ENCODE data around the gene KDM6B. TPM values are rescaled to one million over a fixed set of nuclear protein-coding genes. Genes with fewer than 3 reads are reported as not detected.

Gene KDM6B
- total and polyA plus RNA-seq, 9 of the 15 experiments (the other 6 are each of a cell fraction or from before 2014, with no cell fraction given): 0.01 to 22.9 (median 2.2) TPM

DNA sequence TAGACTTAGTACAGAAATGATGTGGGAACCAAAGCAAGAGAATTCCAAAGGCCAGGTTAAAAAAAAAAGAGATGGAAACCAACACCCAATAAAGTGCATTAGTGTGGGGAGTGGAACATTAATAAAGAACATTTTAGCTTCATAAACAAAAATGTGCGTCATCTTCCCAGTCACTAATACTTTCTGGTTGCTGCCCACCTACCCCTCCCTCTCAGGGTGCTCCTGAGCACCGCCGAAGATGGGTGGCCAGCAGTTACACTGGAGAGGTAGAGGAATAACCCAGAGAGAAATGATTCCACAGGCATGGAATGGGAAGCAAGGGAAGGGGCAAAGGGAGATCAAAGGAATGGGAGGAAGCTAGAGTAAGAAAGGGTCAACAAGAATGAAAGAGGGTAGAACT lies 48.6 kb downstream of the KDM6B start (continued):
- no peak for TF ChIP-seq TEAD2 (tag; IDR thresholded peaks at IDR 0.05)
- TF ChIP-seq NCOR1 (IDR thresholded peaks at IDR 0.05): no peak
- no peak for TF ChIP-seq BRD9 (IDR thresholded peaks at IDR 0.05; ENCODE audit: low read depth, partially characterized antibody)
- TF ChIP-seq, protein P1, sequence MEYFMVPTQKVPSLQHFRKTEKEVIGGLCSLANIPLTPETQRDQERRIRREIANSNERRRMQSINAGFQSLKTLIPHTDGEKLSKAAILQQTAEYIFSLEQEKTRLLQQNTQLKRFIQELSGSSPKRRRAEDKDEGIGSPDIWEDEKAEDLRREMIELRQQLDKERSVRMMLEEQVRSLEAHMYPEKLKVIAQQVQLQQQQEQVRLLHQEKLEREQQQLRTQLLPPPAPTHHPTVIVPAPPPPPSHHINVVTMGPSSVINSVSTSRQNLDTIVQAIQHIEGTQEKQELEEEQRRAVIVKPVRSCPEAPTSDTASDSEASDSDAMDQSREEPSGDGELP (CRISPR knock-in tag; IDR thresholded peaks at IDR 0.05; ENCODE audit: borderline replicate concordance): no peak
- no peak for TF ChIP-seq SRSF9 (IDR thresholded peaks at IDR 0.05; ENCODE audit: borderline replicate concordance, low read depth, low read length)

Other genes starting within 250 kb of the KDM6B start
Only the 7 nearest of the 19 such genes appear.
- 0.32 TPM in 1 of 2 replicates, not detected in the other for gene TMEM88, start 20.8 kb downstream of the KDM6B start, total RNA-seq (2014; rRNA removed)
- gene TMEM88, start 20.8 kb downstream of the KDM6B start, total RNA-seq (2014; rRNA removed; fragmentation: Illumina TruSeq; extraction: Trizol): not detected in 2 replicates
- not detected in 2 replicates for gene TMEM88, start 20.8 kb downstream of the KDM6B start, total RNA-seq (2015; rRNA removed; fragmentation: Illumina TruSeq; extraction: Trizol)
- gene TMEM88, start 20.8 kb downstream of the KDM6B start, total RNA-seq (2021): 1.0 and 1.4 TPM in 2 replicates
- 0.12 and 0.13 TPM in 2 replicates for gene TMEM88, start 20.8 kb downstream of the KDM6B start, polyA plus RNA-seq (2011; rRNA removed)
- 0.42 TPM in 2 replicates for gene TMEM88, start 20.8 kb downstream of the KDM6B start, polyA plus RNA-seq (2014; fragmentation: Illumina TruSeq; extraction: Trizol)
- gene TMEM88, start 20.8 kb downstream of the KDM6B start, polyA plus RNA-seq (2014; fragmentation: Nextera tagmentation; extraction: Ambion mirVana): under 1 TPM in 1 of 2 experiments, not detected in 1; 0.10 TPM
- 0.40 TPM in 1 of 2 replicates, not detected in the other for gene TMEM88, start 20.8 kb downstream of the KDM6B start, polyA plus RNA-seq (2014; rRNA removed)
- 99.8 TPM in 2 replicates for gene NAA38, start 23.3 kb downstream of the KDM6B start, total RNA-seq (2014; rRNA removed)
- 13.3 and 16.4 TPM in 2 replicates for gene NAA38, start 23.3 kb downstream of the KDM6B start, total RNA-seq (2014; rRNA removed; fragmentation: Illumina TruSeq; extraction: Trizol)
- gene NAA38, start 23.3 kb downstream of the KDM6B start, total RNA-seq (2015; rRNA removed; fragmentation: Illumina TruSeq; extraction: Trizol): 52.6 and 57.3 TPM in 2 replicates
- gene NAA38, start 23.3 kb downstream of the KDM6B start, total RNA-seq (2021): 54.7 and 61.2 TPM in 2 replicates
- gene NAA38, start 23.3 kb downstream of the KDM6B start, polyA plus RNA-seq (2011; rRNA removed): 34.5 and 39.9 TPM in 2 replicates
- 19.1 and 32.8 TPM in 2 replicates for gene NAA38, start 23.3 kb downstream of the KDM6B start, polyA plus RNA-seq (2014; fragmentation: Illumina TruSeq; extraction: Trizol)
- 10 to 100 TPM; 70.4 to 90.4 TPM for gene NAA38, start 23.3 kb downstream of the KDM6B start, polyA plus RNA-seq (2014; fragmentation: Nextera tagmentation; extraction: Ambion mirVana)
- gene NAA38, start 23.3 kb downstream of the KDM6B start, polyA plus RNA-seq (2014; rRNA removed): 87.3 and 104 TPM in 2 replicates
- gene CYB5D1, start 23.8 kb downstream of the KDM6B start, total RNA-seq (2014; rRNA removed): 4.7 and 6.0 TPM in 2 replicates
- 5.7 and 5.8 TPM in 2 replicates for gene CYB5D1, start 23.8 kb downstream of the KDM6B start, total RNA-seq (2014; rRNA removed; fragmentation: Illumina TruSeq; extraction: Trizol)
- gene CYB5D1, start 23.8 kb downstream of the KDM6B start, total RNA-seq (2015; rRNA removed; fragmentation: Illumina TruSeq; extraction: Trizol): 6.4 and 7.6 TPM in 2 replicates
- 6.9 and 7.8 TPM in 2 replicates for gene CYB5D1, start 23.8 kb downstream of the KDM6B start, total RNA-seq (2021)
- gene CYB5D1, start 23.8 kb downstream of the KDM6B start, polyA plus RNA-seq (2011; rRNA removed): 4.2 and 7.2 TPM in 2 replicates
- 7.3 and 7.9 TPM in 2 replicates for gene CYB5D1, start 23.8 kb downstream of the KDM6B start, polyA plus RNA-seq (2014; fragmentation: Illumina TruSeq; extraction: Trizol)
- gene CYB5D1, start 23.8 kb downstream of the KDM6B start, polyA plus RNA-seq (2014; fragmentation: Nextera tagmentation; extraction: Ambion mirVana): 1 to 10 TPM; 2.4 to 5.7 TPM
- 4.8 and 7.5 TPM in 2 replicates for gene CYB5D1, start 23.8 kb downstream of the KDM6B start, polyA plus RNA-seq (2014; rRNA removed)
- 34.8 and 36.7 TPM in 2 replicates for gene CHD3, start 54.6 kb downstream of the KDM6B start, total RNA-seq (2014; rRNA removed)
- 14.6 and 15.2 TPM in 2 replicates for gene CHD3, start 54.6 kb downstream of the KDM6B start, total RNA-seq (2014; rRNA removed; fragmentation: Illumina TruSeq; extraction: Trizol)
- 19.8 and 21.2 TPM in 2 replicates for gene CHD3, start 54.6 kb downstream of the KDM6B start, total RNA-seq (2015; rRNA removed; fragmentation: Illumina TruSeq; extraction: Trizol)
- 30.6 and 38.2 TPM in 2 replicates for gene CHD3, start 54.6 kb downstream of the KDM6B start, total RNA-seq (2021)
- 12.2 and 15.7 TPM in 2 replicates for gene CHD3, start 54.6 kb downstream of the KDM6B start, polyA plus RNA-seq (2011; rRNA removed)
- 24.7 and 24.8 TPM in 2 replicates for gene CHD3, start 54.6 kb downstream of the KDM6B start, polyA plus RNA-seq (2014; fragmentation: Illumina TruSeq; extraction: Trizol)
- gene CHD3, start 54.6 kb downstream of the KDM6B start, polyA plus RNA-seq (2014; fragmentation: Nextera tagmentation; extraction: Ambion mirVana): under 1 TPM; 0.39 to 0.63 TPM
- gene CHD3, start 54.6 kb downstream of the KDM6B start, polyA plus RNA-seq (2014; rRNA removed): 27.8 and 33.9 TPM in 2 replicates
- 1.9 and 4.1 TPM in 2 replicates for gene RNF227, start 82.1 kb downstream of the KDM6B start, total RNA-seq (2014; rRNA removed)
- gene RNF227, start 82.1 kb downstream of the KDM6B start, total RNA-seq (2014; rRNA removed; fragmentation: Illumina TruSeq; extraction: Trizol): 2.2 and 2.3 TPM in 2 replicates
- gene RNF227, start 82.1 kb downstream of the KDM6B start, total RNA-seq (2015; rRNA removed; fragmentation: Illumina TruSeq; extraction: Trizol): 2.1 and 2.2 TPM in 2 replicates
- 2.1 and 2.3 TPM in 2 replicates for gene RNF227, start 82.1 kb downstream of the KDM6B start, total RNA-seq (2021)
- gene RNF227, start 82.1 kb downstream of the KDM6B start, polyA plus RNA-seq (2011; rRNA removed): 3.0 and 3.3 TPM in 2 replicates
- gene RNF227, start 82.1 kb downstream of the KDM6B start, polyA plus RNA-seq (2014; fragmentation: Illumina TruSeq; extraction: Trizol): 2.8 and 3.0 TPM in 2 replicates
- 1 to 10 TPM; 1.1 to 1.5 TPM for gene RNF227, start 82.1 kb downstream of the KDM6B start, polyA plus RNA-seq (2014; fragmentation: Nextera tagmentation; extraction: Ambion mirVana)
- gene RNF227, start 82.1 kb downstream of the KDM6B start, polyA plus RNA-seq (2014; rRNA removed): 4.7 and 6.7 TPM in 2 replicates
- gene KCNAB3, start 95.6 kb downstream of the KDM6B start, total RNA-seq (2014; rRNA removed): 0.37 and 1.3 TPM in 2 replicates
- 0.70 and 0.76 TPM in 2 replicates for gene KCNAB3, start 95.6 kb downstream of the KDM6B start, total RNA-seq (2014; rRNA removed; fragmentation: Illumina TruSeq; extraction: Trizol)
- 0.57 and 0.69 TPM in 2 replicates for gene KCNAB3, start 95.6 kb downstream of the KDM6B start, total RNA-seq (2015; rRNA removed; fragmentation: Illumina TruSeq; extraction: Trizol)
- gene KCNAB3, start 95.6 kb downstream of the KDM6B start, total RNA-seq (2021): 1.7 and 2.5 TPM in 2 replicates
- 1.1 and 2.0 TPM in 2 replicates for gene KCNAB3, start 95.6 kb downstream of the KDM6B start, polyA plus RNA-seq (2011; rRNA removed)
- 0.61 and 1.4 TPM in 2 replicates for gene KCNAB3, start 95.6 kb downstream of the KDM6B start, polyA plus RNA-seq (2014; fragmentation: Illumina TruSeq; extraction: Trizol)
- gene KCNAB3, start 95.6 kb downstream of the KDM6B start, polyA plus RNA-seq (2014; fragmentation: Nextera tagmentation; extraction: Ambion mirVana): under 1 TPM; 0.03 to 0.17 TPM
- 1.0 and 2.1 TPM in 2 replicates for gene KCNAB3, start 95.6 kb downstream of the KDM6B start, polyA plus RNA-seq (2014; rRNA removed)
- gene TRAPPC1, start 97.7 kb downstream of the KDM6B start, total RNA-seq (2014; rRNA removed): 18.3 and 21.9 TPM in 2 replicates
- gene TRAPPC1, start 97.7 kb downstream of the KDM6B start, total RNA-seq (2014; rRNA removed; fragmentation: Illumina TruSeq; extraction: Trizol): 11.7 and 15.4 TPM in 2 replicates
- gene TRAPPC1, start 97.7 kb downstream of the KDM6B start, total RNA-seq (2015; rRNA removed; fragmentation: Illumina TruSeq; extraction: Trizol): 11.9 and 13.4 TPM in 2 replicates
- 59.2 and 64.5 TPM in 2 replicates for gene TRAPPC1, start 97.7 kb downstream of the KDM6B start, total RNA-seq (2021)
- 36.2 and 47.0 TPM in 2 replicates for gene TRAPPC1, start 97.7 kb downstream of the KDM6B start, polyA plus RNA-seq (2011; rRNA removed)
- gene TRAPPC1, start 97.7 kb downstream of the KDM6B start, polyA plus RNA-seq (2014; fragmentation: Illumina TruSeq; extraction: Trizol): 79.0 and 82.8 TPM in 2 replicates
- gene TRAPPC1, start 97.7 kb downstream of the KDM6B start, polyA plus RNA-seq (2014; fragmentation: Nextera tagmentation; extraction: Ambion mirVana): 10 to 100 TPM; 33.2 to 39.8 TPM
- gene TRAPPC1, start 97.7 kb downstream of the KDM6B start, polyA plus RNA-seq (2014; rRNA removed): 44.6 and 52.6 TPM in 2 replicates

Data from K562 (cell line).